Gastrocnemius medialis (tissue), 4 donors: ENCODE data around the gene VSX2.

ENCODE experiments used
- CTCF ChIP-seq, 5 experiments: fragments of 450-650 bp in 3 of 5; fragments of 200-600 bp in 2 of 5; sonication (generic) in 2 of 5; IDR thresholded peaks in 4 of 5; conservative IDR thresholded peaks in 1 of 5; 1 replicate in 4 of 5; 2 replicates in 1 of 5; pipeline ENCODE4 v1.5.1; 2016 to 2019; ENCODE audit warnings: antibody characterized with exemption in 5 of 5, mild to moderate bottlenecking in 3 of 5, moderate library complexity in 3 of 5
- POLR2A ChIP-seq, 2 donors: fragments of 450-650 bp; IDR thresholded peaks; one replicate each; pipeline ENCODE4 v1.6.1; 2017; ENCODE audit warnings: antibody characterized with exemption in 2 of 2, mild to moderate bottlenecking in 2 of 2, moderate library complexity in 2 of 2

GRCh38 chr14:74286736-74287135 lies 47.5 kb downstream of the VSX2 start:
- TF ChIP-seq CTCF (IDR thresholded peaks at IDR 0.05 in 4 of 5, conservative IDR thresholded peaks at IDR 0.05 in 1 of 5) (no peak), POLR2A (IDR thresholded peaks at IDR 0.05) (no peak)
